ENCODE data around the gene RCN2. TPM values are rescaled to one million over a fixed set of nuclear protein-coding genes. Genes with fewer than 3 reads are reported as not detected.
"Not testable (repeated sequence)": the region's sequence is repeated elsewhere in the genome, so short reads cannot be mapped to it uniquely, and the experiment has no call there.

Gene RCN2
- total RNA-seq, 1 donor, result 50.3 TPM

- no peak overlapping the region for H2AFZ ChIP-seq (ENCODE audit: low read length)
- H3K36me3 ChIP-seq (ENCODE audit: insufficient read depth, low read length), result no peaks in the 10 kb centered on the region
- H3K27me3 ChIP-seq (ENCODE audit: insufficient read depth, low read length), result peaks cover 26% of the 10 kb centered on the region
- no peak overlapping the region for H3K4me2 ChIP-seq (ENCODE audit: insufficient read depth, low read length)
- no peak for DNase-seq (ENCODE audit: insufficient read length, low spot score, missing footprints)
- H3K4me3 ChIP-seq (ENCODE audit: insufficient read depth, low read length), result no peak overlapping the region
- H3K9me3 ChIP-seq (ENCODE audit: low read depth, low read length), result no peaks in the 10 kb centered on the region
- no peaks in the 10 kb centered on the region for H3K4me1 ChIP-seq (ENCODE audit: insufficient read depth, low read length)
- no peaks in the 10 kb centered on the region for H3K79me2 ChIP-seq (ENCODE audit: insufficient read depth, low read length)
- H4K20me1 ChIP-seq (ENCODE audit: insufficient read depth, low read length), result no peaks in the 10 kb centered on the region
- no peak overlapping the region for H3K27ac ChIP-seq (ENCODE audit: low read depth, low read length)
- no peak for TF ChIP-seq CTCF (IDR thresholded peaks at IDR 0.05; ENCODE audit: extremely low read depth, low read depth, low read length)
These were observed 32.0 kb downstream of the RCN2 start for GRCh38 chr15:76963596-76963995.

- Histone ChIP-seq H3K4me2 (ENCODE audit: insufficient read depth, low read length) (no peak overlapping the region), H3K9me3 (ENCODE audit: low read depth, low read length) (no peaks in the 10 kb centered on the region), H3K4me1 (ENCODE audit: insufficient read depth, low read length) (no peaks in the 10 kb centered on the region), H3K4me3 (ENCODE audit: insufficient read depth, low read length) (no peak overlapping the region), H3K27ac (ENCODE audit: low read depth, low read length) (no peak overlapping the region), H4K20me1 (ENCODE audit: insufficient read depth, low read length) (no peaks in the 10 kb centered on the region), H3K36me3 (ENCODE audit: insufficient read depth, low read length) (no peaks in the 10 kb centered on the region), H2AFZ (ENCODE audit: low read length) (no peak overlapping the region), H3K27me3 (ENCODE audit: insufficient read depth, low read length) (peaks cover 26% of the 10 kb centered on the region), H3K79me2 (ENCODE audit: insufficient read depth, low read length) (no peaks in the 10 kb centered on the region)
- DNase-seq (ENCODE audit: insufficient read length, low spot score, missing footprints), result no peak
- no peak for TF ChIP-seq CTCF (IDR thresholded peaks at IDR 0.05; ENCODE audit: extremely low read depth, low read depth, low read length)
These were observed 32.6 kb downstream of the RCN2 start for GRCh38 chr15:76964157-76964556.

GRCh38 chr15:76966051-76966450 lies 34.5 kb downstream of the RCN2 start:
- H3K4me3 ChIP-seq (ENCODE audit: insufficient read depth, low read length); H2AFZ ChIP-seq (ENCODE audit: low read length); H3K79me2 ChIP-seq (ENCODE audit: insufficient read depth, low read length); H3K4me1 ChIP-seq (ENCODE audit: insufficient read depth, low read length); H4K20me1 ChIP-seq (ENCODE audit: insufficient read depth, low read length); H3K9me3 ChIP-seq (ENCODE audit: low read depth, low read length); H3K36me3 ChIP-seq (ENCODE audit: insufficient read depth, low read length); H3K4me2 ChIP-seq (ENCODE audit: insufficient read depth, low read length); H3K27ac ChIP-seq (ENCODE audit: low read depth, low read length); DNase-seq (ENCODE audit: insufficient read length, low spot score, missing footprints): not testable (repeated sequence)
- peaks cover 30% of the 10 kb centered on the region for H3K27me3 ChIP-seq (ENCODE audit: insufficient read depth, low read length)

GRCh38 chr15:76967067-76967466 lies 35.5 kb downstream of the RCN2 start:
- no peaks in the 10 kb centered on the region for H4K20me1 ChIP-seq (ENCODE audit: insufficient read depth, low read length)
- H3K4me3 ChIP-seq (ENCODE audit: insufficient read depth, low read length), result no peak overlapping the region
- H3K27ac ChIP-seq (ENCODE audit: low read depth, low read length), result no peak overlapping the region
- H3K36me3 ChIP-seq (ENCODE audit: insufficient read depth, low read length), result no peaks in the 10 kb centered on the region
- DNase-seq (ENCODE audit: insufficient read length, low spot score, missing footprints), result no peak
- no peak overlapping the region for H2AFZ ChIP-seq (ENCODE audit: low read length)
- H3K4me2 ChIP-seq (ENCODE audit: insufficient read depth, low read length), result no peak overlapping the region
- H3K9me3 ChIP-seq (ENCODE audit: low read depth, low read length), result no peaks in the 10 kb centered on the region
- peaks cover 30% of the 10 kb centered on the region for H3K27me3 ChIP-seq (ENCODE audit: insufficient read depth, low read length)
- no peaks in the 10 kb centered on the region for H3K79me2 ChIP-seq (ENCODE audit: insufficient read depth, low read length)
- no peak for TF ChIP-seq CTCF (IDR thresholded peaks at IDR 0.05; ENCODE audit: extremely low read depth, low read depth, low read length)
- H3K4me1 ChIP-seq (ENCODE audit: insufficient read depth, low read length), result no peaks in the 10 kb centered on the region
